HG03175 (cell line): ENCODE measurements around the gene ELMO3.

ENCODE experiments used
- ATAC-seq: cut with Tn5 transposase; IDR thresholded peaks from one replicate; pipeline ENCODE4 v1.9.1; 2021; ENCODE audit warnings: mild to moderate bottlenecking, moderate library complexity; ENCODE audit not compliant: unreplicated experiment

The ELMO3 gene

DNA sequence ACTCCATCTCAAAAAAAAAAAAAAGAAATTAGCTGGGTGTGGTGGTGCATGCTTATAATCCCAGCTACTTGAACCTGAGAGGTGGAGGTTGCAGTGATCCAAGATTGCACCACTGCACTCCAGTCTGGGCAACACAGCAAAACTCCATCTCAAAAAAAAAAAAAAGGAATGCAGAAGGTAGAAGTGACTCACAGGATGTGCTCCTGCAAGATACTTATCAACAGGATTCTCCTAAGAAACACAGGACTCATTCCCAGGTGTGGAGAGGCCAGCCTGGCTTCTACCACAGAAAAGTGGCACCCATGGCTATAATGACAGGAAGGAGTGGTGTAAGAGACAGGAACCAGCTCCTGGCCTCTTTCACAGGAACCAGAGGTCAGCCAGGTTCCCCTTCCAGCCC lies 13.8 kb downstream of the ELMO3 start:
- ATAC-seq, result no peak

- no peak for ATAC-seq
These were observed 14.5 kb downstream of the ELMO3 start for GRCh38 chr16:67213197-67214019.

- no peak for ATAC-seq
These were observed 16.8 kb downstream of the ELMO3 start for GRCh38 chr16:67215706-67216105.

DNA sequence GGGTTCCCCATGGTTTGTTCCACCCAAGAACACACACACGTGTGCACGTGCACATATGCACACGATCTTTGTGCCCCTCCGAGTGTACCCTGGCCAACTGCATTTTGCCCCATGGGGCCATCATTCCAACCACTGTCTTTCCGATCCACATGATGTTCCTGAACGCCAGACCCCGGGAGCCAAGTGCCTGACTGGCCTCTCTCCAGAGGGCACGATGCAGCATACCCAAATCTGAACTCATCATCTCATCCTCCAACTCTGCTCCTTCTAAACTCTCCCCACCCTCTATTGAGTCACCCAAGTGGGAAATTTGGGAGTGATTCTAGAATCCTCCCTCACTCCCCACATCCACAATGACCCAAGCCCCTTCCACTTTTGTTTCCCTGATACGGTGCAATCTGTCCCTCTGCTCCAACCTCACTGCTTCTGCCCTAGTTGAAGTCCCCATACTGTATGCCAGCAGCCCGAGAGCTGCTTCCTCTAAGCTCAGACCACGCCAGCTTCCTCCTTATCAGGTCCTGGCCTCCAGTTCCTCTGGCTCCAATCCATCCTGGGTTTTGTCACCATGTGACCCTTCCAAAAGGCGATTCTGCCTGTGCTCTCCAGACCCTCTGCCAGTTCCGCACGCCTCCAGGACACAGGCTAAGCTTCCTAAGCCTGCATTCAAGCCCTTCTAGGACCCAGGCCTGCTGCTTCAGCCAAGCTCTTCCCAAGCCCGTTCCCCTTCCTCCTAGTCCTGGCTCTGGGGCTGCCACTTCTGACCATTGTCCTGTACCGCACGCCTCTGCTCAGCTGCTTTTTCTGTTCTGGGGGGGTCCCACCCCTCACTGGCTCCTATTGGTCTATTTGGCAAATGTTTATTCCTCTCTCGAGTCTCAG lies 17.9 kb downstream of the ELMO3 start:
- no peak for ATAC-seq

- ATAC-seq, result no peak
These were observed 25.1 kb downstream of the ELMO3 start for GRCh38 chr16:67223992-67224391.

- ATAC-seq, result no peak
These were observed 27.4 kb downstream of the ELMO3 start for GRCh38 chr16:67226295-67226803.

DNA sequence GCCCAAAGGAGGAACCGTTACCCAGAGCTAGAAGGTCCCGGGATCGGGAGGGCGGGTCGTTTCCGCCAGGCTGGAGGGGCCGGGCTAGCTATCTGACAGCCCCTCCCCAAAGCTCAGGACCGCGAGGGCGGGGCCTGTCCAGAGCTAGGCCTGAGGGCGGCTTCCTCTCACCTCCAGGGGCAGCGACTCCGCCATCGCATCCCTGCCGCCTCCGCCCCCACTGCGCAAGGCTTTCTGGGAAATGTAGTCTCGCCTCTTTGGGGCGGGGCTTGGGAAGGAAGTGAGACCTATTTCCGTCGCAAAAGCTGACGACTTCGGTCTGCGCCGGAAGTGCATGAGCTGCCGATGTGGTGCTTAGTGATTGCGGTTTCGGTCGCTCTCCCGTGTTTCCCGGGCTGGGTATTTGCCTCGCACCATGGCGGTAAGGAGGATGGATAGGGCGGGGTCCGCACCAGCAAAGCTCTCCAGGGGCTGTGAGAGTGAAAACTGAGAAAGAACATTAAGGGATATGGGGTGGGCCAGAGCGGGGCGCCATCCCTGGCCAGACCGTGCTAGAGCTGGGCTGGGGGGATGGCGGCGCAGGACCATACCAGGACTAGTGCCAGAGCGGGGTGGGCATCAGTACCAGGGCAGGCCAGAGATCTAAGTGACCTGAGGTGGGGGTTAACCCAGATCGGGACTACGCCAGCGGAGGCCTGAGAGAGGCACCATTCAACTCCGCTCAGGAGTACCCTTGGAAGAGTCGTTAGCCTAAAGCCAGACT lies 28.1 kb downstream of the ELMO3 start, which contains the start of gene TMEM208:
Gene TMEM208 (plus strand): TSS at position 327 of the 763 bp plus-strand sequence. CDS start 89 bp downstream, at position 416.
- ATAC-seq, result peak; percentile 95

GRCh38 chr16:67227567-67227921 lies 28.6 kb downstream of the ELMO3 start:
- no peak for ATAC-seq

DNA sequence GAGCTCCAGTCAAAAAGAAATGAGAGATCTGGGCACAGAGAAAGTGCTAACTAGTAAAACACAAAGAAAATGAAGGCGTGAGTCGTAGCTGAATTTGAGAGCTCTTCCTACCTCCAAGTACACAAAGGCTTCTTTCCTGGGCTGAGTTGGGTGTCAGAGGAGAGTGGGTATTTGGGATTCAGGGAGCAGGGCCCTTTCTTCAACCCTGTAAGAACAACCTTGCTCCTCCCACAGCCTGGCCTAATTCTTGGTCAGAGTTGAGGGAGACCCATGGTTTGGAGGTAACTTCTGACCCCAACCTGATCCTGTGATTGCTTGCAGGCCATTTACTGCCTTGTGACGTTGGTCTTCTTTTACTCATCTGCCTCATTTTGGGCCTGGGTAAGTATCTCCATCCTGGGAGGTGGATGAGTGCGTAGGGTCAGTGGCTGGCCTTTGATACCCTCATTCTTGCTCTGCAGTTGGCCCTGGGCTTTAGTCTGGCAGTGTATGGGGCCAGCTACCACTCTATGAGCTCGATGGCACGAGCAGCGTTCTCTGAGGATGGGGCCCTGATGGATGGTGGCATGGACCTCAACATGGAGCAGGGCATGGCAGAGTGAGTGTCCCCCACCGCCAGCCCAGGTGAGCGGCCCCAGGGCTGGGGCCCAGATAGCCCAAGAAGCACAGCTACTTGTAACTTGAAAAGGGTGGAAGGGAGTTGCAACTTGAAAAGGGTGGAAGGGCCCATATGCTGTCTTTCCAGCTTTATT lies 29.3 kb downstream of the ELMO3 start:
- ATAC-seq, result no peak

- no peak for ATAC-seq
These were observed 30.0 kb downstream of the ELMO3 start for GRCh38 chr16:67228905-67229304.

GRCh38 chr16:67229906-67230808 lies 31.2 kb downstream of the ELMO3 start:
- ATAC-seq, result no peak

DNA sequence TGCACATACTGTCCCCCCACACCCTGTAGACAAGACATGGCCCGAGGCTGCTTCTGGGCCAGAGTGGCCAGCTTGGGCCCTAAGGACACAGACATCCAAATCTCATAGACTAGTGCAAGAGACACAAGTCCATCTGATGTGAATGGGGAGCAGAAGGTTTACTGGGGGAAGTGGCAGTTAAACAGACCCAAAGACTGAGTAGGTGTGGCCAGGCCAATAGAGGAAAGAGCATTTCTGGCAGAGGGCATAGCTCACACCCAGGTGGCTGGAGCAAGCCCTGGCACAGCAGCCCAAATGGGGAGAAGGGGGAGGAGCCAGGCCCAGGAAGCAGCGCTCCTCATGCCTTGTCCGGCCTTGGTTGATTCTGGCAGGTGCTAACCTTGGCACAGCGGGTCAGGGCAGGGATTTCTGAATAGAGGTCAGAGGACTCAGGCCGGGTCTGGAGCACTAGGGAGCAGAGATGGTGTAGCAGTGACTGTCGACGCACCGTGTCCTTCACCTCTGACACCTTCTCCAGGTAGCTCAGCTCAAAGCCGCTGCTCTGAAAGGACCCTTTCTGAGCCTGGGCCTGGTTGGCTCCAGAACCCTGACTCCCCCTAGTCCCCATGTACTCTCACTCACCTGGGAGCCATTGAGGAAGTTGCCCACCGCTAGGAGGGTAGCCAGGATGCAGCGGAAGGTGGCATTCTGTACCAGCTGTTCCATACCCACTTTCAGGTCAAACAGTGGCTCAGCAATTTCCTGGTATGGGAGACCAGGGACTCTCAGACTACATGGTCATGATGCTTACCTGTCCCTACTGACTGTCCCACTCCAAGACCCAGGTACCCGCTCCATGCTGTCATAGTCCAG lies 32.1 kb downstream of the ELMO3 start:
- no peak for ATAC-seq

GRCh38 chr16:67233596-67233995 lies 34.7 kb downstream of the ELMO3 start:
- no peak for ATAC-seq

DNA sequence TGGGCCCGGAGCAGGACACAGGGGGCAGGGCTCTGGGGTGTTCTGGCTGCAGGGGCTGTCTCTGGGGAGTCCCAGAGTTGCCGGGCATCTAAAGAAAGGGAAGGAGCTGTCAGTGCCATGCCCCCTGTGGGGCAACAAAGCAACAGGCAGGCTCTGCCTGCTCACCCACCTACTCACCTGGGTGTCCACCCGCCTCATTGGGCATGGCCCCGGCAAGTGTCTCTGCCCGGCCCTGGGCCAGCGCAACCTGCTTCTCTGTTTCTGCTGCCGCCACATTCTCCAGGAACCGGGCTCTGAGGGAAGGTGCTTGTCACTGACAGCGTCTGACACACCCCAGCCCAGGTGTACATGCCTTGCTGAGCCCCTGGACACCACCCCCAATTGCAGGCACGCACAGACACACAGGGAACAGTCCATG lies 35.3 kb downstream of the ELMO3 start:
- no peak for ATAC-seq

DNA sequence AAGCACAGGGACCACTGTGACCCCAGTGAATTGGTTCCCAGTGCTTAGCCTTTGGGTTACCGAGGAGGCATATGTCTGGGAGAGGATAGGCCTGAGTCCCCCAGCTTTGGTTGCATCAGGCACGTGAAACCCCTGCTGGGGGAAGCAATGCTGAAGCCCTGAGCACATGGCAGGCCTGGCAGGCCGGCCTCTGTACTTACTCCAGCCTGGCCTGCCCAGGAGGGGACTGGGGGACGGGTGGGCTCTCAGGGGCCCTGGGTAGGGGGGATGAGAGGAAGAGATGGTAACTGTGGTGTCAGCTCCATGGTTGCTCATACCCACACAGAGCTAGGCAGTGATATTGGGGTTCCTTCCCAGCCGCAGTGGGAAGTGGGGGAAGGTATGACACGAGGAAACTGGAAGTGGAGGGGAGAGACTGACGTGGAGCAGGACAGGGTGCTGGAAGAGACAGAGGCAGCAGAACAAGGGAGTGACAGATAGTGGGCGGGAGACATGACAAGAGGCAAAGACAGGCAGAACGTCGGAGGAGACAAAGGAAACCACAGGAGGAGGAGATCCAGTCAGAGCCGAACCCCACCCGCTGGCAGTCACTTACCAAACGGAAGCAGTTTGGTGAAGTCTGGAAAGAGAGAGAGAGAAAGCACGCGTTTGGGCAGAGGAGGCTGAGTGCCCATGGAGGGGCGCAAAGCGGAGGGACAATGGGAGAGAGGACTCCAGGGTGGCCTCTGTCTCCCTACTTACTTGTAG lies 37.1 kb downstream of the ELMO3 start:
- no peak for ATAC-seq

- peak; percentile 52 for ATAC-seq
These were observed 37.8 kb downstream of the ELMO3 start for GRCh38 chr16:67236563-67237395.
